ENCODE data around the gene INHBC.
"Not testable (repeated sequence)": the region's sequence is repeated elsewhere in the genome, so short reads cannot be mapped to it uniquely, and the experiment has no call there.

INHBC gene

DNA sequence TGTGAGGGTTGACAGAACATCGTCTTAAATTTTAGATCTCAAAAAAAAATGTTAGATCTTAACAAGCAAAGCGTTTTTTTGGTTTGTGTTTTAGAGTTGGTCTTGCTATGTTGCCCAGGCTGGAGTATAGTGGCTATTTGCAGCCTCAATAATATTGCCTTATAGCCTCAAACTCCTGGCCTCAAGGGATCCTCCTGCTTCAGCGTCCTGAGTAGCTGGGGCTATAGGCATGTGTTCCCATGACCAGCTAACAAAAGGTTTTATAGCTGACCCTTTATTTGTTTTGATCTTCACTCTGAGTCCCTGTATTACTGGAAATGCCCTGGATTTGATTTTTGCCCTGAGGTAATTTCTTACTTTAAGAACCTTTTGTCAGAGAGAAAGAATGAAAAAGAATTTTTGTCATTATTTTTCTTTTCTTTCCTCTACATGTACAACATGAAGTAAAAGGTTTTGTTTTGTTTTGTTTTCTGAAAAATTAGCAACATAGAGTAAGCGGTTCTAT, 5.2 kb downstream of the INHBC start:
- Mint-ChIP-seq H3K9me3 (peaks cover 11% of the 10 kb centered on the region), H3K36me3 (ENCODE audit: low read depth) (peaks cover 5% of the 10 kb centered on the region), H3K27me3 (peaks cover 2% of the 10 kb centered on the region), H3K27ac (no peak overlapping the region), H3K4me1 (peaks cover 6% of the 10 kb centered on the region), H3K4me3 (no peak overlapping the region)
- DNase-seq, result no peak
- ATAC-seq, result no peak

DNA sequence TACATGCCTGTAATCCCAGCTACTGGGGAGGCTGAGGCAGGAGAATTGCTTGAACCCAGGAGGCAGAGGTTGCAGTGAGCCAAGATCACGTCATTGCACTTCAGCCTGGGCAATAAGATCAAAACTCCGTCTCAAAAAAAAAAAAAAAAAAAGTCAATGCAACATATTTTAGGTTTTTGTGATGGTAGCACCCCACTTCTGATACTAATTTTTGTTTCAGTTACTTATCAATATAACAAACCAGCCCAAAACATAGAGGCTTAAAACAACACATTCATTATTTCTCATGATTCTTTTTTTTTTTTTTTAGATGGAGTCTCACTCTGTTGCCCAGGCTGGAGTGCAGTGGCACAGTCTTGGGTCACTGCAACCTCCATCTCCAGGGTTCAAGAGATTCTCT, 6.8 kb downstream of the INHBC start:
- H3K4me3 Mint-ChIP-seq, result not testable (repeated sequence)

DNA sequence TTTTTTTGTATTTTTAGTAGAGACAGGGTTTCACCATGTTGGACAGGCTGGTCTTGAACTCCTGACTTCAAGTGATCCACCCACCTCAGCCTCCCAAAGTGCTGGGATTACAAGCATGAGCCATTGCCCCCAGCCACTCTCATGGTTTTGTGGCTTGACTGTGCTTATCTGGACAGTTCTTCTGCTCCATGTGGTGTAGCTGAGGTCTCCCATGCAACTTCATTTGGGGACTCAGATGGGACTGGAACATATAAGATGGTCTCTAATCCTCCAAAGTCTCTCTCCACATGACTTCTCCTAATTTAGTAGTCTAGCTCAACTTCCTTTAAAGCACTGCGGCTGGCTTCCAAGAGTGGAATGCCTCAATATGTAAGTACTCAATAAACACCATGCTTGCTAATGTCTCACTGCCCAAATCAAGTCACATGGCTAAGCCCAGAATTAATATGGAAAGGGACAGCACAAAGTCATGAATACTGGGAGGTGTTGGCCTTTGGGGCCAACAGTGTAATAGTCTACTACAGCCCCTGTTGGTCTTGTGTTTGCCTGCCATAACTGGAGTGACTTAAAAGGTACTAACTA, 7.4 kb downstream of the INHBC start:
- Mint-ChIP-seq H3K4me3 (no peak overlapping the region), H3K27me3 (peaks cover 2% of the 10 kb centered on the region), H3K36me3 (ENCODE audit: low read depth) (peaks cover 5% of the 10 kb centered on the region), H3K27ac (no peak overlapping the region), H3K4me1 (no peaks in the 10 kb centered on the region), H3K9me3 (peaks cover 11% of the 10 kb centered on the region)
- DNase-seq, result no peak
- ATAC-seq, result no peak

More for the DNA sequence above, 6.8 kb downstream of the INHBC start:
- H3K9me3 Mint-ChIP-seq, result peaks cover 11% of the 10 kb centered on the region
- H3K36me3 Mint-ChIP-seq (ENCODE audit: low read depth); H3K27me3 Mint-ChIP-seq; H3K27ac Mint-ChIP-seq; ATAC-seq; DNase-seq; H3K4me1 Mint-ChIP-seq: not testable (repeated sequence)

DNA sequence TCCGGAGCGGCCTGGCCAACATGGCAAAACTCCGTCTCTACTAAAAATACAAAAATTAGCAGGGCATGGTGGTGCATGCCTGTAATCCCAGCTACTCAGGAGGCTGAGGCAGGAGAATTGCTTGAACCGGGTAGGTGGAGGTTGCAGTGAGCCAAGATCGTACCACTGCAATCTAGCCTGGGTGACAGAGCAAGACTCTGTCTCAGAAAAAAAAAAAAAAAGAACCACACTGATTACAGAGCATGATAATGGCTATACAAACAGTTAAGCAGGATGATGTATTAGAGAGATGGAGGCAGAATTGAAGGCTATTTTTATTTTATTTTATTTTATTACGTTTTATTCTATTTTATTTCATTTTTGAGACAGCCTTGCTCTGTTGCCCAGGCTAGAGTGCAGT, 9.8 kb downstream of the INHBC start:
- ATAC-seq; H3K4me3 Mint-ChIP-seq; H3K27me3 Mint-ChIP-seq; DNase-seq; H3K36me3 Mint-ChIP-seq (ENCODE audit: low read depth); H3K4me1 Mint-ChIP-seq; H3K27ac Mint-ChIP-seq: not testable (repeated sequence)
- H3K9me3 Mint-ChIP-seq, result peaks cover 11% of the 10 kb centered on the region

DNA sequence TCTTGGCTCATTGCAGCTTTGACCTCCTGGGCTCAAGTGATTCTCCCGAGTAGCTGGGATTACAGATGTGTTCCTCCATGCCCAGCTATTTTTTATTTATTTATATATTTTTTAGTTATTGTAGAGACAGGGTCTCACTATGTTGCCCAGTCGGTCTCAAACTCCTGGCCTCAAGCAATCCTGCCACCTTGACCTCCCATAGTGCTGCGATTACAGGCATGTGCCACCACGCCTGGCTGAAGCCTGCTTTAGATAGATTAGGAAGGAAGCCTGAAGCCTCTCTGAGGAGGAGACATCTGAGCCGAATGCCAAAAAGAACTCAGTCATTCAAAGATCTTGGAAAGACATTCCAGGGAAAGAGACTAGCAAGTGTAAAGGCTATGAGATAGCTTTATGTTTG, 10.2 kb downstream of the INHBC start:
- Mint-ChIP-seq H3K27ac (no peak overlapping the region), H3K9me3 (peaks cover 11% of the 10 kb centered on the region), H3K4me3 (no peak overlapping the region), H3K36me3 (ENCODE audit: low read depth) (peaks cover 5% of the 10 kb centered on the region), H3K27me3 (peaks cover 2% of the 10 kb centered on the region), H3K4me1 (no peaks in the 10 kb centered on the region)
- DNase-seq, result no peak
- ATAC-seq, result no peak

DNA sequence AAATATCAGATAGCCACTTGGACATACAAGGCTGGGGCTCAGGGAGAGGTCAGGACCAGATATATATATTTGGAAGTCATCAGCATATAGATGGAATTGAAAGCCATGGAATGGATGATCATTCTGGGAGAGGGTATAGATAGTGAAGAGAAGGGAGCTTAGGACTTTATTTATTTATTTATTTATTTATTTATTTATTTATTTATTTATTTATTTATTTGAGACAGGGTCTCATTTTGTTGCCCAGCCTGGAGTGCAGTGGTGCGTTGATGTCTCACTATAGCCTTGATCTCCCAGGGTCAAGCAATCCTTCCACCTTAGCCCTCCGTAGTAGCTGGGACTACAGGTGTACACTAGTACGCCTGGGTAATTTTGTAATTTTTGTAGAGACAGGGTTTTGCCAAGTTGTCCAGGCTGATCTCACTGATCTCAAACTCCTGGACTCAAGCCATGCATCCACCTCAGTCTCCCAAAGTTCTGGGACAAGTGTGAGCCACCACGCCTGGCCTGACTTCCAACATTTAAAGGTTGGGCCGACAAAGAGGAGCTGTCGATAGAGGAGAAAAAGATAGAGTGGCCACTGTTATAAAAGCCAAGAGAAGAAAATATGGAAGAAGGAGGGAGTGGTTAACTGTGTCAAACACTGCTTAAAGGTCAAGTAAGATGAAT, 11.8 kb downstream of the INHBC start:
- peaks cover 2% of the 10 kb centered on the region for H3K27me3 Mint-ChIP-seq
- H3K4me1 Mint-ChIP-seq, result peaks cover 5% of the 10 kb centered on the region
- peaks cover 8% of the 10 kb centered on the region for H3K9me3 Mint-ChIP-seq
- H3K27ac Mint-ChIP-seq, result no peak overlapping the region
- DNase-seq, result no peak
- no peak overlapping the region for H3K4me3 Mint-ChIP-seq
- no peak for ATAC-seq
- H3K36me3 Mint-ChIP-seq (ENCODE audit: low read depth), result peaks cover 3% of the 10 kb centered on the region

DNA sequence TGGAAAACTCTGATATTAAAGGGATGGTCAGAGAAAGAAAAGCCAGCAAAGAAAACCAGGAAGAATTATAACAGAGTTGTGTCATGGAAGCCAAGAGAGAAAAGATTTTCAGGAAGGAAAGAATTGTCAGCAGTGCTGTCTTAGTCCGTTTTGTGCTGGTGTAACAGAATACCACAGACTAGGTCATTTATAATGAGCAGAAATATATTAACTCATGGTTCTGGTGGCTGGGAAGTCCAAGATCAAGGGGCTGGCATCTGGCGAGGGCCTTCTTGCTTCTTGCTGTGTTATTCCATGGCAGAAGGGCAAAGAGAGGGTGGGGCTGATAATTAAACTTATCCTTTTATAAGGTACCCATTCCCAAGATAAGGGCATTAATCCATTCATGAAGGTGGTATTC, 14.1 kb downstream of the INHBC start:
- Mint-ChIP-seq H3K4me1 (peaks cover 20% of the 10 kb centered on the region), H3K27me3 (peaks cover 3% of the 10 kb centered on the region), H3K9me3 (no peaks in the 10 kb centered on the region), H3K36me3 (ENCODE audit: low read depth) (no peaks in the 10 kb centered on the region), H3K27ac (no peak overlapping the region), H3K4me3 (no peak overlapping the region)
- DNase-seq (no peak), ATAC-seq (no peak)

DNA sequence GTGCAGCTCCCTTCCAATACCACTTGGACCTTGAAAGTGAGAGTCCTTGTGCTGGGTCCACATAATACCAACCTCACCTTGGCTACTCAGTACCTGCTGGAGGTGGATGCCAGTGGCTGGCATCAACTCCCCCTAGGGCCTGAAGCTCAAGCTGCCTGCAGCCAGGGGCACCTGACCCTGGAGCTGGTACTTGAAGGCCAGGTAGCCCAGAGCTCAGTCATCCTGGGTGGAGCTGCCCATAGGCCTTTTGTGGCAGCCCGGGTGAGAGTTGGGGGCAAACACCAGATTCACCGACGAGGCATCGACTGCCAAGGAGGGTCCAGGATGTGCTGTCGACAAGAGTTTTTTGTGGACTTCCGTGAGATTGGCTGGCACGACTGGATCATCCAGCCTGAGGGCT, 14.8 kb downstream of the INHBC start:
- no peaks in the 10 kb centered on the region for H3K9me3 Mint-ChIP-seq
- no peak overlapping the region for H3K4me3 Mint-ChIP-seq
- no peak for ATAC-seq
- H3K27ac Mint-ChIP-seq, result no peak overlapping the region
- peaks cover 20% of the 10 kb centered on the region for H3K4me1 Mint-ChIP-seq
- H3K36me3 Mint-ChIP-seq (ENCODE audit: low read depth), result no peaks in the 10 kb centered on the region
- DNase-seq, result no peak
- H3K27me3 Mint-ChIP-seq, result peaks cover 3% of the 10 kb centered on the region

DNA sequence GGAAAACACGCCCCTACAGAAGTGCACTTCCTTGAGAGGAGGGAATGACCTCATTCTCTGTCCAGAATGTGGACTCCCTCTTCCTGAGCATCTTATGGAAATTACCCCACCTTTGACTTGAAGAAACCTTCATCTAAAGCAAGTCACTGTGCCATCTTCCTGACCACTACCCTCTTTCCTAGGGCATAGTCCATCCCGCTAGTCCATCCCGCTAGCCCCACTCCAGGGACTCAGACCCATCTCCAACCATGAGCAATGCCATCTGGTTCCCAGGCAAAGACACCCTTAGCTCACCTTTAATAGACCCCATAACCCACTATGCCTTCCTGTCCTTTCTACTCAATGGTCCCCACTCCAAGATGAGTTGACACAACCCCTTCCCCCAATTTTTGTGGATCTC, 15.5 kb downstream of the INHBC start:
- no peak for ATAC-seq
- H3K27me3 Mint-ChIP-seq, result peaks cover 3% of the 10 kb centered on the region

DNA sequence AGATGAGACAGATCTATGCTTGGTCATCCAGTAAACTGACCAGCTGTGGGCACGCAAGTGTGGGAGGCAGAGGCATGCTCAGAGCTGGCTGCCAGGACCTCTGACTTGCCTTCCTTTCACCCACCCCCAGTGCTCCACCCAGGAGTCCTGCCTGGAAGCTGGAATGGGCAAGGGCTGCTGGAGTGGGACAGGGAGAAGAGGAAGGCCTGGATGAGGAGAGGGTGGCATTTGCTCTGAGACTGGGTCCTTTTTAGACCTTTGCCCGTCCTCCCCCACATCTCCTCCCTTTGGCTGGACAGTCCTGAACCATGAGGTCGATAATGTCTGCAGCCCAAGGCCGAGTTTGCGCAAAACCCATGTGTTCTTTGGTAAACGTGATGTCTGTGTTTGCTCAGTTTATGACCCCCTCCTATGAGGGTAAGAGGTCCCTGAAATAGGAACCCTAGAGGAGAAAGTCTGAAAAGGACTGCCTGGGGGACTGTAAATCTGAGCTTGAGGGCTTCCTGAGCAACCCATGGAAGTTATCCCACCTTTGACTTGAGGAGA, 16.7 kb downstream of the INHBC start:
- peaks cover 3% of the 10 kb centered on the region for H3K27me3 Mint-ChIP-seq
- DNase-seq (no peak), ATAC-seq (no peak)
- H3K4me3 Mint-ChIP-seq, result no peak overlapping the region
- H3K27ac Mint-ChIP-seq, result peak overlapping the region; percentile 60
- no peaks in the 10 kb centered on the region for H3K9me3 Mint-ChIP-seq
- H3K4me1 Mint-ChIP-seq, result peaks cover 36% of the 10 kb centered on the region
- no peaks in the 10 kb centered on the region for H3K36me3 Mint-ChIP-seq (ENCODE audit: low read depth)

More for the DNA sequence above, 15.5 kb downstream of the INHBC start:
- H3K4me3 Mint-ChIP-seq, result no peak overlapping the region
- no peak for DNase-seq
- H3K27ac Mint-ChIP-seq, result no peak overlapping the region
- H3K36me3 Mint-ChIP-seq (ENCODE audit: low read depth), result no peaks in the 10 kb centered on the region
- H3K4me1 Mint-ChIP-seq, result peaks cover 26% of the 10 kb centered on the region
- no peaks in the 10 kb centered on the region for H3K9me3 Mint-ChIP-seq

DNA sequence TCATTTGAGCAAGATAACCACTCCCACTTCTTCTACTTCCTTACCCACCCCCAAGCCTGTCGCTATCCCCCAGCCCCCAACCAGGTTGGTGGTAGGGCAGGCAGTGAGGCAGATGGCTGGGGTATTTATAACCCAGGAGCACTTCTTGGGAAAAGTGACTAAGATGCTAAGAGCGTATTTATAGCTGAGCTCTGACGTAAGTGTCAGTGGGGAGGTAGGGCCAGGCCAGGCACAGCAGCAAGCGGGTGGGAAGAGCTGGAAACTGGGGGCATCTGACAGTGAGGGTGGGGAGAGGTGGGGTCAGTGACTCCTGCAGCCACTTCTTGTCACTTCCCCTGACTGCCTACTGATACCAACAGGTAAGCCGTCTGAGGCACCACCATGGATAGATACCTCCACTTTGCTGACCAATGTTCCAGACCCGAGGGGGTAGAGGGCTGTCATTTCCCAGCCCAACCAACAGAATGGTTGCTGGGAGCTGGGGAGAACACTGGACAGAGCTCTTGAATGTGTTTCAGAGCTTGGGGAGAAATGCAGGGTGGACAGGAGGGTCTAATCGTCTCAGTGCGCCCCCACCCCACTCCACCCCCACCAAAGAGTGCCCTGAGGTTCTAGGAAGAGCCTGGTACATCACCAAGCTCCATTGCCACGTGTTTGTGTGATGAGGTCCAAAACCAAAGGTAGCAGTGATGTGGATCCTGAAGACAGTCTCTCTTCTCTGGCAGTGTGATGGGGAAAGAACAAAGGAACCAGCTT, 17.8 kb downstream of the INHBC start:
- DNase-seq (peak; percentile 47), ATAC-seq (peak; percentile 69)
- H3K36me3 Mint-ChIP-seq (ENCODE audit: low read depth), result no peaks in the 10 kb centered on the region
- peak overlapping the region; percentile 61 for H3K4me3 Mint-ChIP-seq
- H3K27ac Mint-ChIP-seq, result peak overlapping the region; percentile 70
- H3K4me1 Mint-ChIP-seq, result peaks cover 43% of the 10 kb centered on the region
- H3K27me3 Mint-ChIP-seq, result peaks cover 3% of the 10 kb centered on the region
- no peaks in the 10 kb centered on the region for H3K9me3 Mint-ChIP-seq

DNA sequence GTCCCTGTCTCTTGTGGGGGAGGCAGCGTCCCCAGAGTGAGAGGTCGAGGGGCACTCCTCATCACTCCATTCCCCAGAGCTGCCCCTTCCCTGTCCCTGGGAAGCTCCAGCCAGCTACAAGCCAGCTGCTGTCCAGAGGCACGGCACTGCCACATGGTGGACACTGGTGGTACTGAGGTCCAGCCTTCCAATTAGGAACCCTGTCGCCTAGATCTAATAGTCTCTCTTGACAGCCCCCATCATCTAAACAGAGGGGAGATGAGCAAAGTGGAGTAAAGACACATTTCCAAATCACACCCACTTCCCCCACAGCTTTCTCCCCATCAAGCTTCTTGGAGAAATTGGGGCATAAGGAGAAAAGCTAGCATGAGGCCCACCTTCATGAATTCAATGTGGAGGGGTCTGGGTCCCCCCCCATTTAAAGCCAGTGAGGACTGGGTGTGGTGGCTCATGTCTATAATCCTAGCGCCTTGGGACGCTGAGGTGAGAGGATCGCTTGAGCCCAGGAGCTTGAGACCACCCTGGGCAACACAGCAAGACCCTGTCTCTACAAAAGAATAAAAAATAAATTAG, 18.4 kb downstream of the INHBC start:
- ATAC-seq (peak; percentile 23), DNase-seq (peak; percentile 78)
- Mint-ChIP-seq H3K36me3 (ENCODE audit: low read depth) (no peaks in the 10 kb centered on the region), H3K27ac (peak overlapping the region; percentile 70), H3K4me3 (peak overlapping the region; percentile 61), H3K27me3 (peaks cover 3% of the 10 kb centered on the region), H3K9me3 (no peaks in the 10 kb centered on the region), H3K4me1 (peaks cover 45% of the 10 kb centered on the region)

DNA sequence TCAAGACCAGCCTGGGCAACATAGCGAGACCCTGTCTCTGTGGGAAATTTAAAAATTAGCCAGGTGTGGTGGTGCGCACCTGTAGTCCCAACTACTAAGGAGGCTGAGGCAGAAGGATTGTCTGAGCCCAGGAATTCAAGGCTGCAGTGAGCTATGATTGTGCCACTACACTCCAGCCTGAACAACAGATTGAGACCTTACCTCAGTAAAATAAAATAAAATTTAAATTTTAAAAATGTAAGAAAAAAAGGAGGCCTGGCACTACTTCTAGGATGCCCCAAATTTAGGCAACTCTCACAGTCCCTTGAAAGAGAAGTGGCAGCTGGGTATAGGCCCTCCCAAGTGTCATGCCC, 19.6 kb downstream of the INHBC start:
- Mint-ChIP-seq H3K4me3 (no peak overlapping the region), H3K27ac (peak overlapping the region; percentile 72), H3K9me3 (no peaks in the 10 kb centered on the region), H3K4me1 (peaks cover 56% of the 10 kb centered on the region), H3K27me3 (peaks cover 3% of the 10 kb centered on the region), H3K36me3 (ENCODE audit: low read depth) (no peaks in the 10 kb centered on the region)
- DNase-seq (no peak), ATAC-seq (no peak)

DNA sequence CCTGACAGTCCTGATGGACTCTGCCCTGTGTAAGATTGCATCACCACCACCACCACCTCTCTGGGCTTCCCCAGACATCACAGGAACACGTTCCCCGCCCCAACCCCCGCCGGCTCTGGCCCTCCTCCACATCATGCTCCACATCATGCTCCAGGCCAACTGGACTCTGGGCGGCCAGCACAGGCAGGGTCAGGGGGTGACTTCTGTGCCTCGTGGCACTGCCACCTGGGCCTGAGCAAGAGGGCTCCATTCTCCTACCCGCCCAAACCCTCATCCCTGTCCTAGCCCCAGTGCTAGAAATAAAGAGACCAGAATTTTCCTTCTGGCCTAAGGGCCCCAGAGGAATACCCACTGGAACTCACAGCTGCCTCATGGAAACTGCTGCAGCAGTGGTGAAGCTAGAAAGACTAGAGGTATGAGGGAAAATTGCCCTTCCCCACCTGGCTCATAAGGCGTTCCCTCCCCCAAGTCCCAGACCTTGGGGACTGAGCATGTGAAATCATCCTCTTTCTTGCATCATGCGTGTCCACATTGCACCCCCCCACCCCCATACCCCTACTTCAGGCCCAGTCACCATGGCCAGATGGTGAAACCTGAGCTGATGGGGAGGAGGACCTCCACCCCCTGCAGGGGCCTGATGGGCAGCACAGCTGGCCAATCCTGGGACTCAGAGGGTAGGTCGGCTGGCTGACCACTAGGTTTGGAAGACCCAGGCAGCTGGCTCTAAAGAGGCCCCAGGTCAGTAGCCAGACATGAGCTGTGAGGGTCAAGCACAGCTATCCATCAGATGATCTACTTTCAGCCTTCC, 20.2 kb downstream of the INHBC start, which contains the start of gene INHBE:
INHBE (plus strand) TSS at position 742 of the 808 bp plus-strand sequence. CDS start 230 bp downstream, outside the sequence.
- Mint-ChIP-seq H3K9me3 (no peaks in the 10 kb centered on the region), H3K4me1 (peaks cover 59% of the 10 kb centered on the region), H3K36me3 (ENCODE audit: low read depth) (no peaks in the 10 kb centered on the region), H3K4me3 (peak within 1 kb of the TSS; percentile 77), H3K27ac (peak within 1 kb of the TSS; percentile 72), H3K27me3 (peaks cover 3% of the 10 kb centered on the region)
- ATAC-seq (peak; percentile 11), DNase-seq (peak; percentile 50)

All from activated naive CD8-positive, alpha-beta T cell treated with anti-CD3 and anti-CD28 coated beads, Interleukin-2, amount 50 U/mL, for 24 hours (primary cell).